SU-DHL-6 (cell line): ENCODE measurements around the gene SART3.
"Not testable (repeated sequence)": the region's sequence is repeated elsewhere in the genome, so short reads cannot be mapped to it uniquely, and the experiment has no call there.

Experiments
- H2AFZ ChIP-seq: fragments of 200-600 bp; sonication (generic); 2 replicates; pipeline ENCODE4 v1.6.1; 2014; ENCODE audit warnings: low read depth, mild to moderate bottlenecking, moderate library complexity, mixed read lengths, antibody characterized with exemption, low read length; ENCODE audit not compliant: severe bottlenecking
- H3F3A ChIP-seq: fragments of 200-600 bp; shearing (Covaris generic); 2 replicates; pipeline ENCODE4 v1.6.0; 2016; ENCODE audit warnings: antibody characterized with exemption, mild to moderate bottlenecking; ENCODE audit not compliant: insufficient read depth
- H3K27ac ChIP-seq: fragments of 200-600 bp; sonication (generic); 2 replicates; pipeline ENCODE4 v1.5.1; 2016; ENCODE audit warnings: low read depth, mild to moderate bottlenecking, low read length, moderate library complexity, mixed read lengths
- H3K27me3 ChIP-seq: fragments of 200-600 bp; sonication (generic), shearing (Covaris generic); 2 replicates; pipeline ENCODE4 v1.6.0; 2014; ENCODE audit warnings: mild to moderate bottlenecking, low read length
- H3K36me3 ChIP-seq: fragments of 200-600 bp; sonication (generic); 2 replicates; pipeline ENCODE4 v1.6.1; 2014; ENCODE audit warnings: mild to moderate bottlenecking, low read length, mixed read lengths
- H3K4me2 ChIP-seq: fragments of 300-600, 200-600 bp; shearing (Covaris generic), sonication (generic); 2 replicates; pipeline ENCODE4 v1.6.0; 2014; ENCODE audit warnings: low read length, low read depth, mild to moderate bottlenecking; ENCODE audit not compliant: poor library complexity, severe bottlenecking
- H3K4me3 ChIP-seq: fragments of 200-600 bp; sonication (generic); 2 replicates; pipeline ENCODE4 v1.5.1; 2014; ENCODE audit warnings: antibody characterized with exemption, low read length, mild to moderate bottlenecking, mixed read lengths; ENCODE audit not compliant: insufficient read depth, poor library complexity, severe bottlenecking
- H3K79me2 ChIP-seq: fragments of 200-600 bp; sonication (generic); 2 replicates; pipeline ENCODE4 v1.6.1; 2014; ENCODE audit warnings: mild to moderate bottlenecking, low read length, moderate library complexity; ENCODE audit not compliant: insufficient read depth
- H3K9ac ChIP-seq: fragments of 200-600 bp; sonication (generic); 2 replicates; pipeline ENCODE4 v1.7.0; 2014; ENCODE audit warnings: mild to moderate bottlenecking, low read length
- H3K9me2 ChIP-seq: fragments of 200-600 bp; sonication (generic); replicated peaks from 2 replicates; pipeline ENCODE4 v1.6.1; 2014; ENCODE audit warnings: low read length; ENCODE audit not compliant: insufficient read depth
- H3K9me3 ChIP-seq: fragments of 200-600 bp; sonication (generic); 2 replicates; pipeline ENCODE4 v1.6.1; 2014; ENCODE audit warnings: low read length, mixed read lengths; ENCODE audit not compliant: insufficient read depth
- H4K20me1 ChIP-seq: fragments of 200-600 bp; sonication (generic); 2 replicates; pipeline ENCODE4 v1.6.1; 2014; ENCODE audit warnings: low read depth, mild to moderate bottlenecking, antibody characterized with exemption, low read length, moderate library complexity, mixed read lengths
- CTCF ChIP-seq: fragments of 200-600 bp; sonication (generic); IDR thresholded peaks from one replicate; pipeline ENCODE4 v1.5.1; 2017; ENCODE audit warnings: antibody characterized with exemption, mild to moderate bottlenecking, low read length, moderate library complexity; ENCODE audit not compliant: insufficient read depth, poor library complexity, severe bottlenecking
- EZH2phosphoT487 ChIP-seq: fragments of 200-600 bp; sonication (generic), shearing (Covaris generic); conservative IDR thresholded peaks from 2 replicates; pipeline ENCODE4 v1.6.1; 2018; ENCODE audit warnings: mild to moderate bottlenecking, antibody characterized with exemption, low read length, moderate library complexity, mixed read lengths

Gene SART3

GRCh38 chr12:108575199-108575912, 14.4 kb upstream of the SART3 start:
- H3K27me3 ChIP-seq, result no peaks in the 10 kb centered on the region
- no peaks in the 10 kb centered on the region for H4K20me1 ChIP-seq
- no peaks in the 10 kb centered on the region for H3F3A ChIP-seq
- TF ChIP-seq CTCF, result no peak
- TF ChIP-seq EZH2phosphoT487, result no peak
- no peaks in the 10 kb centered on the region for H3K79me2 ChIP-seq
- no peak overlapping the region for H3K4me3 ChIP-seq
- H3K9me3 ChIP-seq, result no peaks in the 10 kb centered on the region
- H3K9me2 ChIP-seq, result no peaks in the 10 kb centered on the region
- H3K4me2 ChIP-seq, result no peak overlapping the region
- H3K36me3 ChIP-seq, result no peaks in the 10 kb centered on the region
- no peak overlapping the region for H3K27ac ChIP-seq
- H2AFZ ChIP-seq, result no peak overlapping the region
- H3K9ac ChIP-seq, result no peak overlapping the region

GRCh38 chr12:108574276-108574675, 13.3 kb upstream of the SART3 start:
- not testable (repeated sequence) for H2AFZ ChIP-seq, H3K27me3 ChIP-seq

GRCh38 chr12:108573317-108573716, 12.3 kb upstream of the SART3 start:
- no peak overlapping the region for H3K9ac ChIP-seq
- H3K9me3 ChIP-seq, result no peaks in the 10 kb centered on the region
- H3K36me3 ChIP-seq, result peaks cover 4% of the 10 kb centered on the region; the same call in 1 of the 2 replicates
- no peak for TF ChIP-seq CTCF
- TF ChIP-seq EZH2phosphoT487, result no peak
- H3K4me2 ChIP-seq, result no peak overlapping the region
- H3K27ac ChIP-seq, result no peak overlapping the region
- no peak overlapping the region for H2AFZ ChIP-seq
- H3K79me2 ChIP-seq, result no peaks in the 10 kb centered on the region
- no peaks in the 10 kb centered on the region for H3K27me3 ChIP-seq
- H3K9me2 ChIP-seq, result no peaks in the 10 kb centered on the region
- H3F3A ChIP-seq, result no peaks in the 10 kb centered on the region
- no peak overlapping the region for H3K4me3 ChIP-seq
- H4K20me1 ChIP-seq, result no peaks in the 10 kb centered on the region

More at GRCh38 chr12:108574276-108574675, 13.3 kb upstream of the SART3 start:
- H3K9me2 ChIP-seq, H3K4me3 ChIP-seq, H3K9ac ChIP-seq, H3K27ac ChIP-seq, H3K9me3 ChIP-seq, H3F3A ChIP-seq, H3K36me3 ChIP-seq, H3K4me2 ChIP-seq, H4K20me1 ChIP-seq, H3K79me2 ChIP-seq: not testable (repeated sequence)

GRCh38 chr12:108572166-108572790, 11.3 kb upstream of the SART3 start:
- H3F3A ChIP-seq, result no peaks in the 10 kb centered on the region
- H3K4me2 ChIP-seq, result no peak overlapping the region

More at GRCh38 chr12:108572166-108572790, 11.3 kb upstream of the SART3 start:
- no peaks in the 10 kb centered on the region for H3K9me3 ChIP-seq
- peaks cover 6% of the 10 kb centered on the region; the same call in 1 of the 2 replicates for H3K36me3 ChIP-seq
- no peak overlapping the region for H3K27ac ChIP-seq
- H4K20me1 ChIP-seq, result no peaks in the 10 kb centered on the region
- TF ChIP-seq CTCF (no peak), EZH2phosphoT487 (no peak)
- H3K9me2 ChIP-seq, result no peaks in the 10 kb centered on the region
- H3K27me3 ChIP-seq, result no peaks in the 10 kb centered on the region
- no peak overlapping the region for H2AFZ ChIP-seq
- no peak overlapping the region for H3K9ac ChIP-seq
- H3K4me3 ChIP-seq, result no peak overlapping the region
- H3K79me2 ChIP-seq, result no peaks in the 10 kb centered on the region
